Keratinocyte (primary cell): Measurements from ENCODE around the gene SLC1A6.

ENCODE experiments used
- EZH2 ChIP-seq: IDR thresholded peaks from one replicate; pipeline ENCODE4 v1.6.1; 2012; ENCODE audit warnings: inconsistent platforms, mild to moderate bottlenecking, low read length, moderate library complexity
- TF ChIP-seq, protein P1 (sequence below), 3 experiments: IDR thresholded peaks in 1 of 3; conservative IDR thresholded peaks in 1 of 3; optimal IDR thresholded peaks in 1 of 3; 2 replicates in 2 of 3; 3 replicates in 1 of 3; pipeline versions ENCODE3 to v1.5.1; 2011; ENCODE audit warnings: low read length in 3 of 3, mild to moderate bottlenecking in 3 of 3, moderate library complexity in 2 of 3, control low read depth in 1 of 3, inconsistent platforms in 1 of 3; ENCODE audit not compliant: insufficient read depth in 2 of 3; ENCODE audit errors: extremely low read depth in 1 of 3

DNA sequence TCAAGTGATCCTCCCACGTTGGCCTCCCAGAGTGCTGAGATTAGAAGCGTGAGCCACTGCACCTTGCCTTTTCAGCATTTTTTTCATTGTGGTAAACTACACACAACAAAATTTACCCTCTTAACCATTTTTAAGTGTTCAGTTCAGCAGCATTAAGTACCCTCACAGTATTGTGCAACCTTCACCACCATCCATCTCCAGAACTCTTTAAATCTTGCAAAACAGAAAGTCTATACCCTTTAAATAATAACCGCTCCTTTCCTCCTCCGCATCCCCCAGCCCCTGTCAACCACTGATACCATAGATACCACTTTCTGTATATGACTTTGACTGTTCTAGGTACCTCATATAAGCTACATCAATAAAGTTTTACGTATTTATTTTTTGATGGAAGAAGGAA is 48.8 kb upstream of the SLC1A6 start:
- TF ChIP-seq, protein P1, sequence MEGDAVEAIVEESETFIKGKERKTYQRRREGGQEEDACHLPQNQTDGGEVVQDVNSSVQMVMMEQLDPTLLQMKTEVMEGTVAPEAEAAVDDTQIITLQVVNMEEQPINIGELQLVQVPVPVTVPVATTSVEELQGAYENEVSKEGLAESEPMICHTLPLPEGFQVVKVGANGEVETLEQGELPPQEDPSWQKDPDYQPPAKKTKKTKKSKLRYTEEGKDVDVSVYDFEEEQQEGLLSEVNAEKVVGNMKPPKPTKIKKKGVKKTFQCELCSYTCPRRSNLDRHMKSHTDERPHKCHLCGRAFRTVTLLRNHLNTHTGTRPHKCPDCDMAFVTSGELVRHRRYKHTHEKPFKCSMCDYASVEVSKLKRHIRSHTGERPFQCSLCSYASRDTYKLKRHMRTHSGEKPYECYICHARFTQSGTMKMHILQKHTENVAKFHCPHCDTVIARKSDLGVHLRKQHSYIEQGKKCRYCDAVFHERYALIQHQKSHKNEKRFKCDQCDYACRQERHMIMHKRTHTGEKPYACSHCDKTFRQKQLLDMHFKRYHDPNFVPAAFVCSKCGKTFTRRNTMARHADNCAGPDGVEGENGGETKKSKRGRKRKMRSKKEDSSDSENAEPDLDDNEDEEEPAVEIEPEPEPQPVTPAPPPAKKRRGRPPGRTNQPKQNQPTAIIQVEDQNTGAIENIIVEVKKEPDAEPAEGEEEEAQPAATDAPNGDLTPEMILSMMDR (optimal IDR thresholded peaks at IDR 0.05 in 1 of 3, IDR thresholded peaks at IDR 0.05 in 1 of 3, conservative IDR thresholded peaks at IDR 0.05 in 1 of 3; ENCODE audit: extremely low read depth in 1 of 3, insufficient read depth in 2 of 3, low read length in 3 of 3) = no peak
- TF ChIP-seq EZH2 = no peak
